A549 (cell line): ENCODE measurements around the gene KCNE3.

Experiments
- CTCF ChIP-seq: fragments of >200 bp; sonication (Bioruptor Twin); formaldehyde crosslinking; IDR thresholded peaks from 3 replicates; pipeline ENCODE4 v1.5.1; 2016
- SREBF2 ChIP-seq: fragments of 450-650 bp; IDR thresholded peaks from 2 replicates; pipeline ENCODE4 v1.6.1; 2014; ENCODE audit warnings: mild to moderate bottlenecking, moderate library complexity

GRCh38 chr11:74417379-74417804 is 50.0 kb downstream of the KCNE3 start:
- no peak for TF ChIP-seq SREBF2
- TF ChIP-seq CTCF = no peak
